ENCODE results near the gene C9orf43.

GRCh38 chr9:113417370-113417769 lies 6.8 kb downstream of the C9orf43 start:
- TF ChIP-seq, protein P1, sequence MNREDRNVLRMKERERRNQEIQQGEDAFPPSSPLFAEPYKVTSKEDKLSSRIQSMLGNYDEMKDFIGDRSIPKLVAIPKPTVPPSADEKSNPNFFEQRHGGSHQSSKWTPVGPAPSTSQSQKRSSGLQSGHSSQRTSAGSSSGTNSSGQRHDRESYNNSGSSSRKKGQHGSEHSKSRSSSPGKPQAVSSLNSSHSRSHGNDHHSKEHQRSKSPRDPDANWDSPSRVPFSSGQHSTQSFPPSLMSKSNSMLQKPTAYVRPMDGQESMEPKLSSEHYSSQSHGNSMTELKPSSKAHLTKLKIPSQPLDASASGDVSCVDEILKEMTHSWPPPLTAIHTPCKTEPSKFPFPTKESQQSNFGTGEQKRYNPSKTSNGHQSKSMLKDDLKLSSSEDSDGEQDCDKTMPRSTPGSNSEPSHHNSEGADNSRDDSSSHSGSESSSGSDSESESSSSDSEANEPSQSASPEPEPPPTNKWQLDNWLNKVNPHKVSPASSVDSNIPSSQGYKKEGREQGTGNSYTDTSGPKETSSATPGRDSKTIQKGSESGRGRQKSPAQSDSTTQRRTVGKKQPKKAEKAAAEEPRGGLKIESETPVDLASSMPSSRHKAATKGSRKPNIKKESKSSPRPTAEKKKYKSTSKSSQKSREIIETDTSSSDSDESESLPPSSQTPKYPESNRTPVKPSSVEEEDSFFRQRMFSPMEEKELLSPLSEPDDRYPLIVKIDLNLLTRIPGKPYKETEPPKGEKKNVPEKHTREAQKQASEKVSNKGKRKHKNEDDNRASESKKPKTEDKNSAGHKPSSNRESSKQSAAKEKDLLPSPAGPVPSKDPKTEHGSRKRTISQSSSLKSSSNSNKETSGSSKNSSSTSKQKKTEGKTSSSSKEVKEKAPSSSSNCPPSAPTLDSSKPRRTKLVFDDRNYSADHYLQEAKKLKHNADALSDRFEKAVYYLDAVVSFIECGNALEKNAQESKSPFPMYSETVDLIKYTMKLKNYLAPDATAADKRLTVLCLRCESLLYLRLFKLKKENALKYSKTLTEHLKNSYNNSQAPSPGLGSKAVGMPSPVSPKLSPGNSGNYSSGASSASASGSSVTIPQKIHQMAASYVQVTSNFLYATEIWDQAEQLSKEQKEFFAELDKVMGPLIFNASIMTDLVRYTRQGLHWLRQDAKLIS (CRISPR knock-in tag; IDR thresholded peaks at IDR 0.05), result no peak
- TF ChIP-seq EZH2 (IDR thresholded peaks at IDR 0.05; ENCODE audit: borderline replicate concordance, low read depth, low read length) (no peak), REST (IDR thresholded peaks at IDR 0.05; ENCODE audit: borderline replicate concordance) (no peak), REST (CRISPR knock-in tag; IDR thresholded peaks at IDR 0.05; ENCODE audit: low read depth) (no peak), TAF1 (IDR thresholded peaks at IDR 0.05; ENCODE audit: control insufficient read depth, extremely low read depth, insufficient read depth, low read length, severe bottlenecking) (no peak), ZFP36 (IDR thresholded peaks at IDR 0.05; ENCODE audit: low read depth, low read length, partially characterized antibody) (no peak), NFYB (IDR thresholded peaks at IDR 0.05; ENCODE audit: extremely low read depth, insufficient read length) (no peak), NR3C1 (CRISPR knock-in tag; IDR thresholded peaks at IDR 0.05) (no peak)
